DMS53 treated with DMSO at 0.1 percent for 48 hours (cell line): Measurements from ENCODE around the gene TXNRD2.

Experiments used
- DNase-seq: peaks from one replicate; lab custom pipeline; 2025; ENCODE audit not compliant: unreplicated experiment; lab: John Stamatoyannopoulos, UW

TXNRD2 gene

GRCh38 chr22:19828035-19828401 lies 113.6 kb downstream of the TXNRD2 start:
- DNase-seq = no peak

- no peak for DNase-seq
Observed at GRCh38 chr22:19827341-19828034, 114.1 kb downstream of the TXNRD2 start.

- no peak for DNase-seq
Observed at GRCh38 chr22:19826619-19826950, 115.0 kb downstream of the TXNRD2 start.

GRCh38 chr22:19825904-19826618 lies 115.6 kb downstream of the TXNRD2 start:
- DNase-seq = no peak
